Measurements from ENCODE around the gene RPS19.

RPS19 gene

DNA sequence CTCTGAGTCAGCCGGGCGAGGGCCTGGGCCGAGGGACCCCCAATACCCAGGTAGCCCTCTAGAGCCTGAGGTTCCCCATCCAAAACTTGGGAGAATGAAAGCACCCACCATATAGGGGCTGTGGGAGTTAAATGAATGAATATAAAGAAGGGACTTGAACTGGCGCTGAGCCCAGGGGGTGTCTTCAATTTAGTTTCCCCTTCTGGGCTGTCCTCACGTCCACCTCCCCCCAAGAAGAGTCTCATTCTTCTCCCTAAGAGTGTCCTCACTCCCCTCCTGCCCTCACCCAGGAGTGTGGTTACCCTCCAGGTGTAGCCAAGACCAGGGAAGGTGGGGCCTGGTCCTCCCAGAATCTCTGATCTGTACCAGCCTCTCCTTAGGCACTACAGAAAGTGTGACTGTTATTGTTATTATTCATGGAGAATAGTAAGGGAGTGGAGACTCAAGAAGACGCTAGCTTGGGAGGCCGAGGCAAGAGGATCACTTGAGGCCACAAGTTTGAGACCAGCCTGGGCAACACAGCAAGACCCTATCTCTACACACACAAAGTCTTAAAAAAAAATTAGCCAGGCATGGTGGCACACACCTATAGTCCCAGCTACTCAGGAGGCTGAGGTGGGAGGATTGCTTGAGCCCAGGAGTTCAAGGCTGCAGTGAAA lies 19.7 kb downstream of the RPS19 start:
- DNase-seq = no peak

DNA sequence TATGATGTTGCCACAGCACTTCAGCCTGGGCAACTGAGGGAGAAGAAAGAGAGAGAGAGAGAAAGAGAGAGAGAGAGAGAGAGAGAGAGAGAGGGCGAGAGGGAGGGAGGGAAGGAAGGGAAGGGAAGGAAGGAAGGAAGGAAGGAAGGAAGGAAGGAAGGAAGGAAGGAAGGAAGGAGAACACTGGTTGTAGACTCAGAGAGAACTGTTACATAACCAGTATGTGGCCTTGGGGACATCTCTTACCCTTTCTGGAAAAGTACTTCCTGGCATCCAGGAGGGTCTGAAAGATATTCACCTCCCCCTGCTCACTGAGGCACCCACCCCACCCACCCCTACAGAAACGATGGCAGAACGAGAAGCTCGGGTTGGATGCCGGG lies 20.3 kb downstream of the RPS19 start:
- DNase-seq = no peak

DNA sequence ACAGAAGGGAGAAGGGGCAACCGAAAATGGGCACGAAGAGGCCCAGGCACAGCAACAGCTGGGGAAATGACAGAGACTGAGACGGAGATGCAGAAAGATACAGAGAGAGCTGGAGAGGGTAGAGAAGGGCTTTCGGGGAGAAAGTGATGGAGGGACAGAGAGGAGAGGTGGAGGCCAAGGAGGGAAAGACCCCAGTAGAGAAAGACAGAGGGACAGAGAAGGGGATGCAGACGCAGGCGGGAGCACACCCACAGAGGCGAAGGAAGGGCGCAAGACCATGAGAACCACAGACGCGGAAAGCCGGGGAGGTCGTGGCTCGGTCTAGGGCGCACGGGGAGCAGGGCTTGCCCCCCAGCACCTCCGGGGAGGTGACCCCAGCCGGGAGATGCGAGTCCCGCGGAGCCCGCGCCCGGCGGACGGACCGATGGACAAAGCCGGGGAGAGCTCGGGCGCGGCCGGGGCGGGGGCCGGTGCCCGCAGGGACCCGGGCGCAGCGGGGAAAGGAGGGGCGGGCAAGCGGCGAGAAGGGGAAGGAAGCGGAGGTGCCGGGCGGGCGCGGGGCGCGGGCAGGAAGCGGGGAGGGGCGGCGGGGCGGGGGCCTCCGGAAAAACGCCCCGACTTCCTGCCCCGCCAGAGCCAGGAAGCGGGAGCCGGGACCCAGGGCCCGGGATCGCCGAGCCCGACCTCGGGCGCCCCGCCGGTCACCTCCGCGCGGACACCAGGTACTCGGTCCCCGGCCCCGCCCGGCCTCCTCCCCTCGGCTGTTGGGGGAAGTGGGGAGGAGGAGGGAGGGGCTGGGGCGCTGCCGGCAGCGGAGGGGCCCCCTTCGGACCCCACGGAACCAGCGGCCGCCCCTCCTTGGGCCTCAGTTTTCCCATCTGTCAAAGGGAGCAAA lies 22.8 kb downstream of the RPS19 start, which contains the start of gene ARHGEF1:
Gene ARHGEF1 (plus strand): TSS at position 617 of the 895 bp plus-strand sequence. CDS start 4,899 bp downstream, outside the sequence.
- peak; percentile 57 for DNase-seq

DNA sequence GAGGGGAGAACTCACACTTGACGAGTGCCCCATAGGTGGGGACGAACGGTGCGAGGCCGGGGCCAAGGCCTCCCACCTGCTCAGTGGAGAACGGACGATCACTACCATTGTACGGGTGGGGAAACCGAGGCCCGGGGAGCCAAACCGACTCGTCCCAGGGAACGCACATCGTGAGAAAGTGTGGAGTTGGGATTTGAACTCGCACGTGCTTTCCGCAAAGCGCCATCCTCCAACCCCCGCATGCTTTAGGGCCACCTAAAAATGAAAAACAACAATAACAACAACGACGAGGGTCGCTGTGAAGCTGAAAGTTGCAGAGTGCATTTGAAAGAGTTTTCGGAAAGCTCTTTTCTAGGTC lies 23.4 kb downstream of the RPS19 start:
- DNase-seq = no peak

DNA sequence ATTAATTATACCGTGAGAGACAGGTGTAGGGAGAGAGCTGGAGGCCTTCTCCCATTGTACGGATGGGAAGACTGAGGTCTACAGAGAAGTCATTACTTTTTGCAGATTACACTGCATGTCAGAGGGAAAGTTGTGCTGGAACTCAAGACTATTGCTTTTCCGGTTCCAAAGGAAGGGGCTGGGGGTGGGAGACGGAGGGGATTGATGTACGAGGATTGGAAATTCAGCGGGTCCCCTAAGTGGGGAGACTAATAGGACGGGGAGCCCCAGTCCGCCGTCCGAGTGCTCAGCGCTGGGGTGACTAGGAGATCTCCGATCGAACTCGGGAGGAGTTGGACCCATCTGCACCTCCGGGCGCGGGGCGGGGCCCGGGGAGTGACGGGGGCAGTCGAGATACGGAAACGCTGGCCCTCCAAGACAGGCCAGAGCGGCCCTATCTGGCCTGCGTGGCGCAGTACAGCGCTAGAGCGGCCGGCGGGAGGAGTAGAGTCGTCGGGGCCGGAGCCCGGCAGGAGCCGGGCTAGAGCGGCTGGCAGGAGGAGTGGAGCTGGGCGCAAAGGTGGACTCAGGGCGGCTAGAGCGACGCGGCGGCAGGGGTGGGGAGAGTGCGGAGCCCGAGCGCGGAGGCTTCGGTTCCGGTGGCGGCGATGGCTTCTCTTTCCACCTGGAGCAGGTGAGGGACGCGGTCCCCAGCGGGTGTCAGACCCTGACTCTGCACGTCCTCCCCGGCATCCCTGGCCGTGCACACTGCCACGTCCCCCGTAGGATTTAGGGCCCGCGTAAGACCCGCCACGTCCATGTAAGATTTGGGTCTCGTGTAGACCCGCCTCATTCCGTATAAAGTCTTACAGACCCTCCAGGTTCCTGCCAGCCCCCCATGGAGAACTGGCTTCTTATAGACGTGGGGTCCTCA lies 24.0 kb downstream of the RPS19 start:
- DNase-seq = peak; percentile 97

DNA sequence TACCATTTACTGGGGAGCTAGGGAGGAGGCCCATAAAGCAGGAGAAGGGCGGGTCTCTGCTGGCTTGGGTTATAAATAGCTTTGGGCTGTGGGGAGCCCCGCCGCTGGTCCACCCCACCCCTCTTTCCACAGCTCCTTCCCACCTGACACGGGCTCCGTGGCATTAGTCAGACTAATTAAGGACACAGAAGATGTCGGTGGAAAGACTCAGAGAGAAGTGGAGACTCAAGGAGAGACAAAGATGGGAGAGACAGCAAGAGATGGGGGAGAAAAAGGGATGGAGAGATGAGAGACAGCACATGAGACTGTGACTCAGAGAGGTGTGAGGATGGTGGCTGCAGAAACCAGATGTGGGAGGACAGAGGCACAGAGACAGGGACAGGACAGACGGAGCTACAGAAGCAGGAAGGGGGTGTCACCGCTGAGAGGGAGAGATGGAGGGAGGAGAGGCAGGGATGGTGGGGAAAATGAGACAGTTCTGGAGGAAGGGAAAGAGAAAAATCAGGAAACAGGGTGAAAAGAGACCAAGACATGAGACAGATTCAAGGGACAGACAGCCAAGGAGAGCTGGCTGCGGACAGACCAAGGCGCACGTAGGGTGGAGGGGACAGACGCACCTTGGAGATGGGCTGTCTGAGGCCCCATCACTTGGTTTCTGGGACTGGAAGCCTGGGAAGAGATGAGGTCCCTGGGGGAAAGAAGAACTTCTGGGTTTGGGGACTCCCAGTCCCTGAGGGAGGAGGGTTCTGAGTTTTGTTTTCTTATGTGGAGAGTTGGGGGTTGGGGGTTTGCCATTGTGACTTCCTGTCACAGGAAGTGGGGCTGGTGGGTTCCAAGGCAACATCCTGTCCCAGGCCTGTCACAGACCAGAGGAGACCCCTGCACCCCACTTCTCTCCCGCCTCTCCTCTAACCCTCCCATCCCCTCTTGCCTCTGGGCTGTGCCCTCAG lies 27.0 kb downstream of the RPS19 start:
- no peak for DNase-seq

DNA sequence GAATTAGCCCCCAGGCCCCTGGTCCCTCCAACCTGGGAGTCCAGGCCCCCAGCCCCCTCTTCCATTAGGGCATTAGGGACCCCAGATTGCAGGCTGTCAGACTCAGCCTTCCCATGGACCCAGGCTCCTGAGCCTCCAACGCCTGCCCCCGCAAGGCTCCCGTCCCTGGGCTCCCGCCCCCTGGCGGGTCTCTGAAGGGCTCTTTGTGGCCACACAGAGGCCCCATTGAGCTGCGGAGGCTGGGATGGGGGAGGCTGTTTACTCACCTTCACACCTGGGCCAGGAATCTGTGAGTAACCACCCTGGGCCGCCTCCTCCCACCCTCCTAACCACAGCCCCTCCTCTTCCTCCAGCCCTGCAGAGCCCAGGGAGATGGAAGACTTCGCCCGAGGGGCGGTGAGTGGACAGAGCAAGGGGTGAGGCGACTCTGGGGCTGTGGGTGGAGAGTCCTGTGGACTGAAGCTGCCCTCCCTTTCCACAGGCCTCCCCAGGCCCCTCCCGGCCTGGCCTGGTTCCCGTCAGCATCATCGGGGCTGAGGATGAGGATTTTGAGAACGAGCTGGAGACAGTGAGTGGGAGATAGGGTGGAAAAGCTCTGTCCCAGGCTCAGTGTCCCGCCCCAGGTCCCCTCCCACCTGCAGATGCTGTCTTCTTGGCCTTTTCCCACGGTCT lies 27.8 kb downstream of the RPS19 start:
- peak; percentile 70 for DNase-seq

DNA sequence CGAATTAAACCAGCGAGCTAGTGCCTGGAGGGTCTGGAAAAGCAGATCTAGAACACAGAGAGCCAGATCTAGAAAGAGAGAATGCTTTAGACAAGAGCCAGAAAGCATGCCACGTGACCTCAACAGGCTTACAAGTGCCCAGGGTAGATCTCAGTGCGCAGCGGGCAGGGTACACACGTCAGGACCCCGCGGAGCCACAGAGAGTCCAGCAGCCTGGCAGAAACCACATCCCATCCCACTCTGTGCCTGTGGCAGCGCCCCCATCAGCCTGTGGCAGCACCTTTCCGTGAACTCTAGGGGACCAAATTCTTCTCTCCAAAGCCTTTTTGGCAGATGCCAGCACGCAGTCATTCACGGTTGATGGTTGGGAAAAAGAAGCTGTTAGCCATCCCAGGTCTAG lies 28.9 kb downstream of the RPS19 start:
- DNase-seq = no peak

DNA sequence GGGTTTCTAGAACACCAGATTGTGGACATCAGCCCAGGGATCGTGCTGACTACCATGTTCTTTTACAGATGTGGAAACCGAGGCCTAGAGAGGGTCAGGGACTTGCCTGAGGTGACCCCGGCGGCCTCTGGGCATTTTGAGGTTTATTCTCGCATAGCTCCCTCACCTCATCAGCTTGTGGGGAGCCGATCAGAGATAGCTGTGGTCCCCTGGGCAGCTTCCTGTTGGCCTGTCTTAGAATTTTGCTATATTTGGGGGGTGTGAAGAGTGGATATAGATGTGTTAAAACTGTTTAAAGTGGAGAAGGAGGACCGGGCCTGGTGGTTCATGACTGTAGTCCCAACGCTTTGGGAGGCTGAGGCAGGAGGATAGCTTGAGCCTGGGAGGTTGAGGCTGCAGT lies 29.8 kb downstream of the RPS19 start:
- DNase-seq = no peak

DNA sequence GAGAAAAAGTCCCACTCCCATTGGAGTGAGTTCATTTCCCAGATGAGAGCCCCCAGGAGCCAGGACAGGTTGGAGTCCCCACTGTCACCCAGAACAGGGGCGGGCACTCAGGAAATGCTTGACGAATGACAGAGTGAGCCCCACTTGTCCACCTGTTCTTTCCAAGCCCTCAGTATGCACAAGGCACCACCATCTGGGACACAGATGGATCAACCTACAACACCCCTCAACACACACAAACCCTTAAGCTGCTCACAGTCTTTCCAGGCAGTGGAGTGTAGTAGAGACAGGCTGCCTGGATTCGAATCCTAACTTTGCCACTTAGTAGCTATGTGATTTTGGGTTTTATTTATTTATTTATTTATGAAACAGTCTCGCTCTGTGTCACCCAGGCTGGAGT lies 30.9 kb downstream of the RPS19 start:
- no peak for DNase-seq

DNA sequence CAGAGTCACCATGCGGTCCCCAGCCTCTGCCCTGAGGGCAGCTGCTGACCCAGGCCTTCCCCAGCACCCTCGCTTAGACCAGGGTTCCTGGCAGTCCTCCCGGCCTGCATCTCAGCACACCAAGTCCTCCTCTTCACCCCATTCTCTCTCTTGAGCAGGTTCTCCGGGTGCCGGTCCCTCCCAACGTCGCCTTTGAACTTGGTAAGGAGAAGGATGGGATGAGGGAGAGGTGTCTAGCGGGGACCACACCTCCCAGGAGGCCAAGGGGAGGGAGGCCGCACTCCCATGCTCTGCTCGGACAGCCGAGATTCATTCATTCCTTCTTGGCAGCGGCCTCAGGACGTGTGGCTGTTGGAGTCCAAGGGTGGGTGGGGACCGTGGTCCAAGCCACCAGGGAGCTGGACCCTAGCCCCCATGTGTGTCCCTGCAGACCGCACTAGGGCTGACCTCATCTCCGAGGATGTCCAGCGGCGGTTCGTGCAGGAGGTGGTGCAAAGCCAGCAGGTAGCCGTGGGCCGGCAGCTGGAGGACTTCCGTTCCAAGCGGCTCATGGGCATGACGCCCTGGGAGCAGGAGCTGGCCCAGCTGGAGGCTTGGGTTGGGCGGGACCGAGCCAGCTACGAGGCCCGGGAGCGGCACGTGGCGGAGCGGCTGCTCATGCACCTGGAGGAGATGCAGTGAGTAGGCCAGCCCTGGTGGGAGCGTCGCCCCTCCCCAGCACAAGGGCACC lies 32.3 kb downstream of the RPS19 start:
- no peak for DNase-seq

DNA sequence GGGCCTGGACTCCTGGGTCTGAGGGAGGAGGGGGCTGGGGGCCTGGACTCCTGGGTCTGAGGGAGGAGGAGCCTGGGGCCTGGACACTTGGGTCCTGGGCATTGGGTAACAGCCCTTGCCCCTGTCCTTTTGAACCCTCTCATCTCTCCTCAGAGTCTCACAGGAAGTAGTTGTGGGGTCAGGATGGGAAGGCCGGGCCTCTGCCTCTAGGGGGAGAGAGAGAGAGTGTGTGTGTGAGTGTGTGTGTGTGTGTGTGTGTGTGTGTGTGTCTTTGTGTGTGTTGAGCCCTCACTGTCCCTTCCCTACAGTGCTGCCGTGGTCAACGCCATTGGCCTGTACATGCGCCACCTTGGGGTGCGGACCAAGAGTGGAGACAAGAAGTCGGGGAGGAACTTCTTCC lies 33.8 kb downstream of the RPS19 start:
- DNase-seq = no peak

DNA sequence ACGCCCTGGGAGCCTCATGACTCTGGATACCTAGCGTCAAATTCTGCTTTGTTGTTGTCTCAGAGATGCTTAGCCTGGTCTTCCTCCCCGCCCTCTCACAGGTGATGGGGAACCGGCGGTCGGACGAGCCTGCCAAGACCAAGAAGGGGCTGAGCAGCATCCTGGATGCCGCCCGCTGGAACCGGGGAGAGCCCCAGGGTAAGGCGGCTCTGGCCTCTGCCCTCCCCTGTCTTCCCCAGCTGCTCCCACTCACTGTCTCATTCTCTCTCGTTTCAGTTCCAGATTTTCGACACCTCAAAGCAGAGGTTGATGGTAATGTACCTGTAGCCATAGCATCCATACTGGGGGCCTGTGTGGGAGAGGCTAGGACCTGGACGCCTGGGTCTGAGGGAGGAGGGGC lies 34.3 kb downstream of the RPS19 start:
- no peak for DNase-seq

DNA sequence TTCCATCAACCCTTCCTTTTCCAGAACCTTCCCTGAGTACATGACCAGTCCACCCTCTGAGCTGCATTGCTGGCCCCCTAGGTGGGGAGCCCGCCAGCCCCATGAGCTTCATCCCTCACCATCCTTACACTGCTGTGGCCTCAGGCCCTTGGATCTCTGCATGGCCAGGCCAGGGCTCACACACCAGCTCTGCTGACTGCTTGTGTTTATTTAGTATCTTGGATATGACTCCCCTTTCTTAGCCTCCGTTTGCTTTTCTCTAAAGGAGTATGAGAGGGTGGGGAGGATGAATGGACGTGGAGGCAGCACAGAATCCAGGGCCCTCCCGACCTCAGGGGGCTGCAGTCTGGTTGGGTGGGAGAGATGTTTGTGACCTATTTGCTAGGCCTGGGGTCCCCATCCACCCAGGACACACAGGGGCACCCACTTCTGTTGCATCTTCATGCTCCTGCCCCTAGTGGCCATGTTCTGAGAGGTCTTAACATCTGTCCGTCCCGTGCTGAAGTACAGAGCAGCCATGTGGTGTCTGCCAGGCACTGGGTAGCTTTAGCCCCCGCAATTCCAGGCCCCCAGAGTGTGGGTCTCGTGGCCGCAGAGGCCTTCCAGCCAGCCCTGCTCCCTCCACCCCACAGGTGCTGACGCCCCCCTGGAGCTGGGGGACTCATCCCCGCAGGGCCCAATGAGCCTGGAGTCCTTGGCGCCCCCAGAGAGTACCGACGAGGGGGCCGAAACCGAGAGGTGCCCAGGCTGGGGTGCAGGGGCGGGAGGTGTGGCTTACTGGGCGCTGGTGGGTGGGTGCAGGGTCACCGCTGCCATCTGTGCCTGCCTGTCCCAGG lies 35.9 kb downstream of the RPS19 start:
- DNase-seq = no peak

DNA sequence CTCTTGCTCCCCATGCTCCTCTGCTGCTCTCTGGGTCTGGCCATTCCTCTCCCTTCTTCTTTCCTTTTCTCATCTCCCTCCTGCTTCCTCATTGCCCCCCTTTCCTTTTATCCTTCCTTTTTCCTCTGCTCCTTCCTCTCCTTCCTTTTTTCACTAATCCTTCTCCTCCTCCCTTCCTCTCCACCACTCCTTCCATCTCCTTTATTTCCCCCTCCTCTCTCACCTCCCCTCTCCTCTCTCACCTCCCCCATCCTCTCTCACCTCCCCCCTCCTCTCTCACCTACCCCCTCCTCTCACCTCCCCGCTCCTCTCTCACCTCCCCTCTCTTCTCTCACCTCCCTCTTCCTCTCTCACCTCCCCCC lies 36.5 kb downstream of the RPS19 start:
- no peak for DNase-seq

DNA sequence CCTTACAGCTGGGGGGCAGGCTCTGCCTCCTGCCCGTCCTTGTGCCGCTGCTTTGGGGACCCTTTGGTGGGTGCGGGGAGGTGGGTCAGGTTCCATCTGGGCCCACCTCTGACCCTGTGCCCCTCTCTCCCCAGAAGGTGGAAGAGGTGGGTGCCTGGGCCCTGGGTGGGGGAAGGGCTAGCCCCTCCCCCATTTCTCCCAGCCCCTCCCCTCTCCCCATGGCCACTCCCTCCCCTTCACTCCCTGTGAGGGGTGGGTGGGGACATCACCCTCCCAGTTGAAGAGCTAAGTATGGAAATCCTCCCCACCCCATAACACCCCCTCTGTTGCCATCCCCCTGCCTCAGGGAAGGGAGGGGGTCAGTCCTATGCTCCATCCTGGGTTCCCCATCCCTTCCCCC lies 37.1 kb downstream of the RPS19 start:
- DNase-seq = no peak

DNA sequence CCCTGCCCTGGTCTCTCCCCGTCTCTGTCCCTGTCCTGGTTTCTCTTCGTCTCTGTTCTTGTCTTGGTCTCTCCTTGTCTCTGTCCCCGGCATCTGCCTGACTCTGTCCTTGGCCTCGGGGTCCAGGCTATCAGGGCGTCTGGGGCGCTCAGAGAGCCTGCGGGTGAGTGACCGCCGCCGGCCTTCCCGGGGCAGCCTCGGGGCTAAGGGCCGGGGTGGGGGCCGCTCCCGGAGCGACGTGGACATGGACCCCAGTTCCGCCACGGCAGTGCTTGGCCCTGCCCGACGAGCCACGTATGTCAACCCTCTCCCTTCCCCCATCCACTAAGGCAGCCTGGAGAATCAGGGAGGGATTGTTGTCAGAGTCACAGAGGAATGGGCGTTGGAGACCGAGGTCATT lies 37.8 kb downstream of the RPS19 start:
- no peak for DNase-seq

DNA sequence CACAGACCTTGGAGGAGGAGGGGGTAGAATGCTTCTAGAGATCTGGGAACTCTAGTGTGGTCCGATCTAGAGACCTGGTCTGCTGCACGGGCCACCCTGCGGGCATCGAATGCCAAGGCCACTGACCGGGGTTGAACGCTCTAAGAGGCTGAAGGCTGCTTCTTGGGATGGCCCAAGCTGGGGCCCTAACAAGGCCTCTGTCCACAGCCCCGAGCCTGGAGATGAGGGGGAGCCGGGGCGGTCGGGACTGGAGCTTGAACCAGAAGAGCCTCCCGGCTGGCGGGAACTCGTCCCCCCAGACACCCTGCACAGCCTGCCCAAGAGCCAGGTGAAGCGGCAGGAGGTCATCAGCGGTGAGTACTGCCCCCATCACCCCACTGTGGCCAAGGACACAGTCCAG lies 38.2 kb downstream of the RPS19 start:
- no peak for DNase-seq

DNA sequence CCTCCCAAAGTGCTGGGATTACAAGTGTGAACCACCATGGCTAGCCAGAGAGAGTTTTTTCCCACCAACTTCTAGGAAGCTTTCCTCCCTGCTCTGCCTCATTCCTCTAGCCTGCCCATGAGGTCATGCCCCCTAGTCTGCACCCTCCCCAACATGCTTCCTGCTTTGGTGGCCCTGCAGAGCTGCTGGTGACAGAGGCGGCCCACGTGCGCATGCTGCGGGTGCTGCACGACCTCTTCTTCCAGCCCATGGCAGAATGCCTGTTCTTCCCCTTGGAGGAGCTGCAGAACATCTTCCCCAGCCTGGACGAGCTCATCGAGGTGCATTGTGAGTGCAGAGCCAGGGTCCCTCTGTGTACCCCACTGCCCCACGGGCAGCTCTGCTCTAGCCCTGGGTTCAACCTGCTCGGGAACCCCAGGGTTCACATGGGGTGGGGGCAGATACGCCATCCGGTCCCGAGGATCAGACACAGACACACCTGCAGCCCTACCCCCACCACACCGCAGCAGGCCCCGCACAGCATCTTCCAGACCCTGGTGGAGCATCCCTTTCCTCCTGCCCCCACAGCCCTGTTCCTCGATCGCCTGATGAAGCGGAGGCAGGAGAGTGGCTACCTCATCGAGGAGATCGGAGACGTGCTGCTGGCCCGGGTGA lies 41.8 kb downstream of the RPS19 start:
- DNase-seq = no peak

Measured in right hindlimb (tissue), 1 donor.